ENCODE data around the gene STARD3. TPM values are rescaled to one million over a fixed set of nuclear protein-coding genes. Genes with fewer than 3 reads are reported as not detected.

The STARD3 gene
- total RNA-seq, 2 experiments from 2014 or later = 70.5 to 75.7 TPM

DNA sequence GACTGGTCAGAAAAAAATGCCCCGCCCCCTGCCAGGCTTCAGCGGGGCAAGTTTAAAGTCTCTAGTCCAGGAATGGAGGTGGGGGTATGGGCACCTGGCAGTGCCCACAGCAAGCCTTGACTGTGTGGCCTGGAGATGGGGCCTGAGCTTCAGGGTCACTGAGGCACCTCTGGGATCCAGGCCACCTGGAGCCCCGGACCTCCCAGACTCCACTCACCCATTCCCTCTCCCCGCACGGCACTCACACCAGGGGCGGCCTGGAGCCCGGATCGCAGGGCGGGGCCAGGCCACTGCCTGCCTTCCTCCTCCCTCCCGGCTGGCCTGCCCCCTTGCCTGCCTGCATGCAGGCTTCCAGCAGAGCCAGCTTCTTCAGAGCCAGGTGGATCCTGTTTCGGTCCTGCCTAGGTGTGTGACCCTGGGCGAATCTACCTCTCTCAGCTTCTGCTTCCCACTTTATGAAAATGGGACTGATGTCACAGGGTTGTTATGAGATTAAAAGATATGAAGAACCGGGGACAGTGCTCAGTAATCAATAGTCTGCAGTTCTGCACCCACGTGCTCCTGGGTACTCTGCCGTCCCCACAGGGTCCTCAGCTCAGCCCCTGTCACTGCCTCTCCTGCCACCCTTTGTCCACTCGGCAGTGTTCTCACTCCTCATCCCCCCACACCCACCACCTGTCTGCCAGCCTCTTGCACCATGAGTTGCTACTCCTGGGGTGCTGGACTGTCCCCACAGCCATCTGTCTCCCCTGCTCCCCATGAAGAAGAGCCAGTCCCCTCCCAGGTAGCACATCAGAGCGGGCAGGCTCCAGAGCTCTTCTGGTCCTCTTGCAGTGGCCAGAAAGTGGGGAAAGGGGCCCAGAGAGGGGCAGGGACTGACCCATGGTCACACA is 27.0 kb downstream of the STARD3 start:
- Mint-ChIP-seq H3K4me1 (peaks cover 11% of the 10 kb centered on the region), H3K27ac (no peak overlapping the region), H3K9me3 (ENCODE audit: low read depth) (no peaks in the 10 kb centered on the region), H3K4me3 (no peak overlapping the region), H3K36me3 (peaks cover 1% of the 10 kb centered on the region), H3K27me3 (peaks cover 21% of the 10 kb centered on the region)
- no peak for ATAC-seq
- no peak for DNase-seq
- CTCF ChIA-PET = interaction anchor here (1.1 to 1.4 kb wide), 5 partner anchors 9 to 42 kb away, joined by 3 to 5 read pairs (median 4); no protein-coding TSS in a partner anchor

DNA sequence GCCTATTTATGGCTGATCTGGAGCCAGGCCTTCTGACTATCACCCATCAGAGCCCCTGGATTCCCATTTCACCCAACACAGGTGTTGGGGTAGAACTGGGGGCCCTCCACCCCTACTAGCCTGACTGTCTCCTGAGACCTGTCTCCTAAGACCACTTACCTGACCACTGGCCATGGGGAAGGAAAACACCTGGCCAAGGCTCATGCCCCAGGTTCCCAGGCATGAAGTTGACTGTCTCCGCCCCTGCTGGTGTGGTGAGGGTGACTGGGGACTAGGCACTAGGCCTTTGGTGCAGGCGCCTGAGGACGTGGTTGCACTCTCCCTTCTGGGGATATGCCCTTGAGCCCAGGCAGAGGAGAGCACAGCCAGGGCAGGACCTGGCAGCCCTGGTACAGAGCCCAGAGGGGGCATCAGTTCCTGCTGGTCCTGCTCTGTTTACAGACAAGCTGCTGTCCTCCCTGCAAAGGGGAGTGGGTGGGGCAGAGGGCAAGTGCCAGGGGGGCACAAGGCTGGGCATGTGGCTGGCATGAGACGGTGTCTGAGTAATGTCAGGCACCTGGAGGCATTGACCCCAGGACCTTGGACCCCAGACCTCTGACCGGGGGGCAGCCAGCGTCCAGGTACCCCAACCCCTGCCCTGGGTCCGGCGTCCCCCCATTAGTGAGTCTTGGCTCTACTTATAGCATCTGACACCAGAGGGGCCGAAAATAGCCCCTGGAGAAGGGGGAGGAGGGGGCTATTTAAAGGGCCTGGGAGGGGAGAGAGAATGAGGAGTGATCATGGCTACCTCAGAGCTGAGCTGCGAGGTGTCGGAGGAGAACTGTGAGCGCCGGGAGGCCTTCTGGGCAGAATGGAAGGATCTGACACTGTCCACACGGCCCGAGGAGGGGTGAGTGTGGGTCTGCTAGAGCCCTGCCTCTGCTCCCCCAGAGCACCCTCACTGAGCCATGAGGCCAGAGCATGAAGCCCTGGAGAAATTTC is 27.9 kb downstream of the STARD3 start, which contains the start of gene TCAP:
Gene TCAP, plus strand, starts transcription at position 769 of the 981 bp plus-strand sequence. Its CDS starts 11 bp downstream, at position 780.
- H3K27me3 Mint-ChIP-seq = peaks cover 25% of the 10 kb centered on the region
- CTCF ChIA-PET = interaction anchor here (1.1 to 16.7 kb wide), 7 partner anchors 10 to 65 kb away, joined by 4 to 227 read pairs (median 5); partner anchors contain the start of genes MIEN1 and PPP1R1B
- ATAC-seq (no peak), DNase-seq (no peak)
- no peak within 1 kb of the TSS for H3K27ac Mint-ChIP-seq
- H3K36me3 Mint-ChIP-seq = peaks cover 1% of the 10 kb centered on the region
- no peaks in the 10 kb centered on the region for H3K9me3 Mint-ChIP-seq (ENCODE audit: low read depth)
- no peak within 1 kb of the TSS for H3K4me3 Mint-ChIP-seq
- peaks cover 11% of the 10 kb centered on the region for H3K4me1 Mint-ChIP-seq

DNA sequence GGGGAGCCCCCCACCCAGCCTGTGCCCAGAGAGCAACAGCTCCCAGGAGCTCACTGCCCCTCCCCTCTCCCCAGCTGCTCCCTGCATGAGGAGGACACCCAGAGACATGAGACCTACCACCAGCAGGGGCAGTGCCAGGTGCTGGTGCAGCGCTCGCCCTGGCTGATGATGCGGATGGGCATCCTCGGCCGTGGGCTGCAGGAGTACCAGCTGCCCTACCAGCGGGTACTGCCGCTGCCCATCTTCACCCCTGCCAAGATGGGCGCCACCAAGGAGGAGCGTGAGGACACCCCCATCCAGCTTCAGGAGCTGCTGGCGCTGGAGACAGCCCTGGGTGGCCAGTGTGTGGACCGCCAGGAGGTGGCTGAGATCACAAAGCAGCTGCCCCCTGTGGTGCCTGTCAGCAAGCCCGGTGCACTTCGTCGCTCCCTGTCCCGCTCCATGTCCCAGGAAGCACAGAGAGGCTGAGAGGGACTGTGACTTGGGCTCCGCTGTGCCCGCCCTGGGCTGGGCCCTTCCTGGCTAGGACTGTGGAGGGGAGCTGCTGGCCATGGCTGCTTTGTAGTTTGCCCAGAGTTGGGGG is 28.8 kb downstream of the STARD3 start:
- no peaks in the 10 kb centered on the region for H3K9me3 Mint-ChIP-seq (ENCODE audit: low read depth)
- ATAC-seq (no peak), DNase-seq (no peak)
- H3K36me3 Mint-ChIP-seq = peaks cover 1% of the 10 kb centered on the region
- H3K27ac Mint-ChIP-seq = no peak overlapping the region
- H3K4me3 Mint-ChIP-seq = no peak overlapping the region
- CTCF ChIA-PET = interaction anchor here (0.8 to 16.7 kb wide), 4 partner anchors 9 to 64 kb away, joined by 3 to 227 read pairs (median 62); partner anchors contain the start of genes MIEN1 and PPP1R1B
- H3K4me1 Mint-ChIP-seq = peaks cover 11% of the 10 kb centered on the region
- H3K27me3 Mint-ChIP-seq = peaks cover 25% of the 10 kb centered on the region

DNA sequence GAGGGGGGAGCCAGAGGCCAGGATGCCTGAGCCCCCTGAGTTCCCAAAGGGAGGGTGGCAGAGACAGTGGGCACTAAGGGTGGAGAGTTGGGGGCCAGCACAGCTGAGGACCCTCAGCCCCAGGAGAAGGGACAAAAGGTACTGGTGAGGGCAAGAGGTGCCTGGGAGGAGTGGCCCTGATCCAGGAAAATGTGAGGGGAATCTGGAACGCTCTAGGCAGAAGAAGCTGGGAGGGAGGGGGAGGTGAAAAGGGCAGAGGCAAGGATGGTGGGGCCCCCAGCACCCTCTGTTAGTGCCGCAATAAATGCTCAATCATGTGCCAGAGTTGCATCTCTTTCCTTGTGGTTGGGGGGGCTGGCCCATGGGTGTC is 29.3 kb downstream of the STARD3 start:
- Mint-ChIP-seq H3K27me3 (peaks cover 28% of the 10 kb centered on the region), H3K36me3 (no peaks in the 10 kb centered on the region), H3K9me3 (ENCODE audit: low read depth) (no peaks in the 10 kb centered on the region), H3K4me1 (peaks cover 11% of the 10 kb centered on the region), H3K4me3 (no peak overlapping the region), H3K27ac (no peak overlapping the region)
- no peak for ATAC-seq
- DNase-seq = no peak
- CTCF ChIA-PET = interaction anchor here (0.8 to 16.7 kb wide), 5 partner anchors 9 to 64 kb away, joined by 3 to 227 read pairs (median 26); partner anchors contain the start of genes MIEN1 and PPP1R1B

DNA sequence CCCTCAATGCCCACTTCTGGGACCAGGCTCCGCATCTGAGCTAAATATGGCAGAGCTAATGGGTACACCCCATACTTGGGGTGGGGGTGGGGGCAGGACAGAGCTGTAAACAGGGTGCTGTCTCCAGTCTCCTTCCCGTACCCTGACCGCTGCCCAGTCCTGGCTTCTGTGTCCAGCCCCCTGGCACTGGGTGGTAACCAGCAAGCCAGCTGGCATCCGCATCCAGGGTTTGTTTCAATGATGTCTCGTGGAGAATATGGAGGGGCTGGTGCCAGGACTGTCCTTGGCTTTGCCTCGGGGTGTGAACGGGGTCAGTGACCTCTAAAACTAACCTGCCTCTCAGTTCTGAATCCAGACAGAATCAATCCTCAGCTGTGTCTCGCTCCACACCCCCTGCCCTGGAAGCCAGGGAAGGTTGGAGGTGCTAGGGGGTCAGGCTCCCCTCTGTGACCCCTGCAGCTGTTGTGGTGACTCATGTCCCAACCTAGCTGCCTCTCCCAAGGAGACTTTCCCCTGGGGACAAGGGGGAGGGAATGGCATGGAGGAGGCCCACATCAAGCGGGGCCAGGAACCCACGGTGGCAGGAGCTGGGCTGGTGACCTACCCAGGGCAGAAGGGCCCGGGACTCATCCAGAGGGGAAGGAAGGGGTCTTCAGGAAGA is 29.8 kb downstream of the STARD3 start:
- H3K4me3 Mint-ChIP-seq = no peak overlapping the region

DNA sequence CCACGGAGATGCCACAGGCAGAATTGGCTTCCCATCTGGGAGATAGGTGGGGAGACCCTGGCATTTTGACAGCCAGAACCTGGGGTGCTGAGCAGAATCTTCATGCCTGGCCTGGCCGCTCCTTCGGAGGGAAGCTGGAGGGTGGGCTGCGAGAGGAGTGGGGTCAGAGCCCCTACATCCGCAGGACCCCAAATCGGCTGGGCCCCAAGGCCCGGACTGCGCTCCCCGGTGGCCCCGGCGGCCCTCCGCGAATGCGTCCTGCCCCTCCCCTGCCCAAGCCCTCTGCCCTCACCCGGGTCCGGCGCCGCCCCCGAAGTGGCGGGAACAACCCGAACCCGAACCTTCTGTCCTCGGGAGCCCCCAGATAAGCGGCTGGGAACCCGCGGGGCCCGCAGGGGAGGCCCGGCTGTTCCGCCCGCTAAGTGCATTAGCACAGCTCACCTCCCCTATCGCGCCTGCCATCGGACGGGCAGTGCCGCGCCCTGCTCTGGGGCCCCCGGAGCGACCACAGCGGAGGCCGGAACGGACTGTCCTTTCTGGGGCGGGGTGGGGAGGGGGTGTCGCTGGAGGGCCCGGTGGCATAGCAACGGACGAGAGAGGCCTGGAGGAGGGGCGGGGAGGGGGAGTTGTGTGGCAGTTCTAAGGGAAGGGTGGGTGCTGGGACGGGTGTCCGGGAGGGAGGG is 30.5 kb downstream of the STARD3 start:
- CTCF ChIA-PET = interaction anchor here (1.0 to 16.7 kb wide), 6 partner anchors 9 to 62 kb away, joined by 3 to 227 read pairs (median 40); partner anchors contain the start of genes MIEN1 and PPP1R1B
- peaks cover 11% of the 10 kb centered on the region for H3K4me1 Mint-ChIP-seq
- ATAC-seq (no peak), DNase-seq (no peak)
- no peaks in the 10 kb centered on the region for H3K9me3 Mint-ChIP-seq (ENCODE audit: low read depth)
- peaks cover 30% of the 10 kb centered on the region for H3K27me3 Mint-ChIP-seq
- no peak overlapping the region for H3K4me3 Mint-ChIP-seq
- H3K27ac Mint-ChIP-seq = no peak overlapping the region
- H3K36me3 Mint-ChIP-seq = no peaks in the 10 kb centered on the region

More for the DNA sequence above, 29.8 kb downstream of the STARD3 start:
- no peaks in the 10 kb centered on the region for H3K9me3 Mint-ChIP-seq (ENCODE audit: low read depth)
- CTCF ChIA-PET = interaction anchor here (0.8 to 16.7 kb wide), 8 partner anchors 8 to 63 kb away, joined by 3 to 227 read pairs (median 14); partner anchors contain the start of genes MIEN1 and PPP1R1B
- DNase-seq (no peak), ATAC-seq (no peak)
- H3K4me1 Mint-ChIP-seq = peaks cover 11% of the 10 kb centered on the region
- peaks cover 28% of the 10 kb centered on the region for H3K27me3 Mint-ChIP-seq
- no peak overlapping the region for H3K27ac Mint-ChIP-seq
- H3K36me3 Mint-ChIP-seq = no peaks in the 10 kb centered on the region

DNA sequence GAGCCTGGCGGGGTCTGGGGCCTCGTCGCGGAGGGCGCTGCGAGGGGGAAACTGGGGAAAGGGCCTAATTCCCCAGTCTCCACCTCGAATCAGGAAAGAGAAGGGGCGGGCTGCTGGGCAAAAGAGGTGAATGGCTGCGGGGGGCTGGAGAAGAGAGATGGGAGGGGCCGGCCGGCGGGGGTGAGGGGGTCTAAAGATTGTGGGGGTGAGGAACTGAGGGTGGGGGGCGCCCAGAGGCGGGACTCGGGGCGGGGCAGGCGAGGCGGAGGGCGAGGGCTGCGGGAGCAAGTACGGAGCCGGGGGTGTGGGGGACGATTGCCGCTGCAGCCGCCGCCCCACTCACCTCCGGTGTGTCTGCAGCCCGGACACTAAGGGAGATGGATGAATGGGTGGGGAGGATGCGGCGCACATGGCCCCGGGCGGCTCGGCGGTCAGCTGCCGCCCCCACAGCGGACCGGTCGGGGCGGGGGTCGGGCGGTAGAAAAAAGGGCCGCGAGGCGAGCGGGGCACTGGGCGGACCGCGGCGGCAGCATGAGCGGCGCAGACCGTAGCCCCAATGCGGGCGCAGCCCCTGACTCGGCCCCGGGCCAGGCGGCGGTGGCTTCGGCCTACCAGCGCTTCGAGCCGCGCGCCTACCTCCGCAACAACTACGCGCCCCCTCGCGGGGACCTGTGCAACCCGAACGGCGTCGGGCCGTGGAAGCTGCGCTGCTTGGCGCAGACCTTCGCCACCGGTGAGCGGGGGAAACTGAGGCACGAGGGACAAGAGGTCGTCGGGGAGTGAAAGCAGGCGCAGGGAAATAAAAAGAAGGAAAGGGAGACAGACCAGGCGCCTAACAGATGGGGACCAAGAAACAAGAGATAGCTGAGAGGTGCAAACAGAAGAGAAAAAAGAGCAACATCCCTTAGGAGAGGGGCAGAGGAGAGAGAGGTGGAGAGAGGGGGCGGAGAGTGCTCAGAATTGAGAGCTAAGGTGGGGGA is 31.3 kb downstream of the STARD3 start, which contains the start of gene PNMT:
Gene PNMT, plus strand, starts transcription at position 509 of the 980 bp plus-strand sequence. Its CDS starts 23 bp downstream, at position 532.
- peaks cover 11% of the 10 kb centered on the region for H3K4me1 Mint-ChIP-seq
- peak; percentile 85 for ATAC-seq
- peaks cover 30% of the 10 kb centered on the region for H3K27me3 Mint-ChIP-seq
- no peaks in the 10 kb centered on the region for H3K36me3 Mint-ChIP-seq
- no peak within 1 kb of the TSS for H3K27ac Mint-ChIP-seq
- peak; percentile 74 for DNase-seq
- H3K4me3 Mint-ChIP-seq = peak within 1 kb of the TSS; percentile 30
- CTCF ChIA-PET = interaction anchor here (0.6 to 16.7 kb wide), 15 partner anchors 8 to 477 kb away, joined by 3 to 227 read pairs (median 3); partner anchors contain the start of genes MIEN1, PGAP3 and PPP1R1B
- H3K9me3 Mint-ChIP-seq (ENCODE audit: low read depth) = no peaks in the 10 kb centered on the region

DNA sequence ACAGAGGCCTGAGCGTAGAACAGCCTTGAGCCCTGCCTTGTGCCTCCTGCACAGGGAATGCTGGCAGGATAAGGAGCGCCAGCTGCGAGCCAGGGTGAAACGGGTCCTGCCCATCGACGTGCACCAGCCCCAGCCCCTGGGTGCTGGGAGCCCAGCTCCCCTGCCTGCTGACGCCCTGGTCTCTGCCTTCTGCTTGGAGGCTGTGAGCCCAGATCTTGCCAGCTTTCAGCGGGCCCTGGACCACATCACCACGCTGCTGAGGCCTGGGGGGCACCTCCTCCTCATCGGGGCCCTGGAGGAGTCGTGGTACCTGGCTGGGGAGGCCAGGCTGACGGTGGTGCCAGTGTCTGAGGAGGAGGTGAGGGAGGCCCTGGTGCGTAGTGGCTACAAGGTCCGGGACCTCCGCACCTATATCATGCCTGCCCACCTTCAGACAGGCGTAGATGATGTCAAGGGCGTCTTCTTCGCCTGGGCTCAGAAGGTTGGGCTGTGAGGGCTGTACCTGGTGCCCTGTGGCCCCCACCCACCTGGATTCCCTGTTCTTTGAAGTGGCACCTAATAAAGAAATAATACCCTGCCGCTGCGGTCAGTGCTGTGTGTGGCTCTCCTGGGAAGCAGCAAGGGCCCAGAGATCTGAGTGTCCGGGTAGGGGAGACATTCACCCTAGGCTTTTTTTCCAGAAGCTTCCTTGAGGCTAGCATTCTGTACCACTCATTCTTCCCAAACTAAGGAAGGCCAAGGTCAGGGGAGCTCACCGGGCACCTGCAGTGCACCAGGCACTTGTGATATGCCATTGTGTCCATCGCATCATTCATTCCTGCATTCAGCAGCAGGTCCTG is 33.2 kb downstream of the STARD3 start:
- Mint-ChIP-seq H3K27me3 (peaks cover 30% of the 10 kb centered on the region), H3K4me1 (peaks cover 11% of the 10 kb centered on the region), H3K36me3 (no peaks in the 10 kb centered on the region), H3K4me3 (no peak overlapping the region), H3K9me3 (ENCODE audit: low read depth) (no peaks in the 10 kb centered on the region), H3K27ac (no peak overlapping the region)
- ATAC-seq (no peak), DNase-seq (no peak)
- CTCF ChIA-PET = interaction anchor here (1.3 to 16.7 kb wide), 8 partner anchors 11 to 60 kb away, joined by 4 to 227 read pairs (median 18); partner anchors contain the start of genes MIEN1 and PPP1R1B

DNA sequence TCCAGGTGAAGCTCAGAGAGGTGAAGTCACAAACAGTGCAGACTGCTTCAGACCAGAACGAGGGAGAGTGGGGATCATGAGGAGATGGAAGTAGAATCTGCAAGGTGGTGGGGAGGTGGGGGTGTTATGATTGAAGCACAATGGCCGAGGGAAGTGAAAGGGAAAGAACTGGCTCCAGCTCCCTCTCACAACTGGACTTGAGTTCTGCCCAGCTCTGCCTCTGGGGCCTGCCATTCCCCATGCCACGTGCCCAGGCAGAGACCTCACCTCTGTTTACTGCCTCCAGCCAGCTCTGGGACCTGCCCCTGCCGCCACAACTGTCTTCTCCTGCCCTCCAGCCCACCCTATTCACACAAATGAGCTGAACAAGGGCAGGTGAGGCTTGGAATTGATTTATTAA is 33.8 kb downstream of the STARD3 start:
- CTCF ChIA-PET = interaction anchor here (0.8 to 16.7 kb wide), 9 partner anchors 11 to 59 kb away, joined by 3 to 227 read pairs (median 4); partner anchors contain the start of genes MIEN1 and PPP1R1B
- Mint-ChIP-seq H3K27me3 (peaks cover 30% of the 10 kb centered on the region), H3K27ac (no peak overlapping the region), H3K4me3 (no peak overlapping the region), H3K9me3 (ENCODE audit: low read depth) (no peaks in the 10 kb centered on the region), H3K36me3 (no peaks in the 10 kb centered on the region), H3K4me1 (peaks cover 17% of the 10 kb centered on the region)
- ATAC-seq (no peak), DNase-seq (no peak)

Measured in activated CD8-positive, alpha-beta memory T cell treated with anti-CD3 and anti-CD28 coated beads, Interleukin-2, amount 10 ng/mL, durations not matched to agents 7 days and 5 days (primary cell).